Effector memory CD4-positive, alpha-beta T cell (primary cell): ENCODE measurements around the gene DCDC2B.

Experiments
- DNase-seq, 3 donors: peaks; one replicate each; pipeline ENCODE4 v3.0.0-alpha.2; 2020
- H3K27ac ChIP-seq: 2 replicates; pipeline ENCODE4 v1.7.0; 2013; ENCODE audit warnings: mild to moderate bottlenecking, low read length, moderate library complexity; ENCODE audit not compliant: insufficient read depth, poor library complexity, severe bottlenecking
- H3K27me3 ChIP-seq: replicated peaks from 2 replicates; pipeline ENCODE4 v1.7.0; 2013; ENCODE audit warnings: mild to moderate bottlenecking, low read length; ENCODE audit not compliant: insufficient read depth, control insufficient read depth, poor library complexity, severe bottlenecking
- H3K36me3 ChIP-seq: 2 replicates; pipeline ENCODE4 v1.7.0; 2013; ENCODE audit warnings: mild to moderate bottlenecking, low read length, moderate library complexity; ENCODE audit not compliant: control insufficient read depth, insufficient read depth
- H3K4me1 ChIP-seq: 2 replicates; pipeline ENCODE4 v1.7.0; 2013; ENCODE audit warnings: low read length, mild to moderate bottlenecking; ENCODE audit not compliant: control insufficient read depth, insufficient read depth, poor library complexity, severe bottlenecking
- H3K4me3 ChIP-seq: 2 replicates; pipeline ENCODE4 v1.7.0; 2013; ENCODE audit warnings: low read length, low read depth, mild to moderate bottlenecking; ENCODE audit not compliant: insufficient read depth, poor library complexity, severe bottlenecking
- H3K9me3 ChIP-seq: 2 replicates; pipeline ENCODE4 v1.7.0; 2013; ENCODE audit warnings: mild to moderate bottlenecking, low read length, moderate library complexity; ENCODE audit not compliant: control insufficient read depth

DCDC2B gene

DNA sequence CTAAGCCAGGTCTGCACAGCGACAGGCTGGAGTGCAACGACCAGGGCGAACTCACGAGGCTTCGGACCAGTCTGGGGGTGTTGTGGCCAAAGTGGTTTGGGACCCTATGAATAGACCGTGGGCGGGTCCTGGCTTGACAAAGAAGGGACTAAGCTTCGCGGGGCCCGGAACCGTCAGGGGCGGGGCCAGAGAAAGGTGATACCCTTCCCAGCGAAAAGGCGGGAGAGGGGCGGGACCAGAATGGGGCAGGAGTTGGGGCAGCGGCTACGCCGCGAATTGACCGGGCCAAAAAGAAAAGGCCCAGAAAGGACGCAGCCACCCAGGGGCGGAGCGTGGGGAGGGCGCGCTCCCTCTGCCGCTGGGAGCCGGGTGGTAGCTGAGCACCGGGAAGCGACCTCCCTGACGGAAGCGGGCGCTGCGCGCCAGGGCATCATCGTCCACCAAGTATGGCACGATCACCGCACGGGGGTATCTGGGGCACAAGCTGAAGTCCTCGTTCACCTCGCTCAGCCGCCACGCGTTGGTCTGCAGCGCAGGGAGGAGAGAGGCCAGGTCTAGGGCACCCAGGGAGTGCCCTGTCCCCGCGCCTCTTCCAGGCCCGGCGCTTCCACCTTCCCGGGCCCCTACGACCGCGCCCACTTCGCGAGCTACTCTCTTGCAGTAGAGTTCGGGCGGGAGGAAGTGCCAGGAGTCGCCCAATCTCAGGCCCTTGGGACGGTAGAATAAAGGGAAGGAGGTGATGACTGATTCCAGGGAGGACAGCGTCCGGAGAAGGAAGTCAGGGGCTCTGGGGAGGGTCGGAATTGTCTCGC lies 31.5 kb downstream of the DCDC2B start:
- H3K36me3 ChIP-seq, result no peaks in the 10 kb centered on the region
- H3K4me3 ChIP-seq, result peak overlapping the region; percentile 80
- DNase-seq, result peak; percentile 34 to 56 (median 46)
- H3K9me3 ChIP-seq, result no peaks in the 10 kb centered on the region
- no peaks in the 10 kb centered on the region for H3K27me3 ChIP-seq
- peak overlapping the region; percentile 30 for H3K27ac ChIP-seq
- peaks cover 14% of the 10 kb centered on the region for H3K4me1 ChIP-seq

DNA sequence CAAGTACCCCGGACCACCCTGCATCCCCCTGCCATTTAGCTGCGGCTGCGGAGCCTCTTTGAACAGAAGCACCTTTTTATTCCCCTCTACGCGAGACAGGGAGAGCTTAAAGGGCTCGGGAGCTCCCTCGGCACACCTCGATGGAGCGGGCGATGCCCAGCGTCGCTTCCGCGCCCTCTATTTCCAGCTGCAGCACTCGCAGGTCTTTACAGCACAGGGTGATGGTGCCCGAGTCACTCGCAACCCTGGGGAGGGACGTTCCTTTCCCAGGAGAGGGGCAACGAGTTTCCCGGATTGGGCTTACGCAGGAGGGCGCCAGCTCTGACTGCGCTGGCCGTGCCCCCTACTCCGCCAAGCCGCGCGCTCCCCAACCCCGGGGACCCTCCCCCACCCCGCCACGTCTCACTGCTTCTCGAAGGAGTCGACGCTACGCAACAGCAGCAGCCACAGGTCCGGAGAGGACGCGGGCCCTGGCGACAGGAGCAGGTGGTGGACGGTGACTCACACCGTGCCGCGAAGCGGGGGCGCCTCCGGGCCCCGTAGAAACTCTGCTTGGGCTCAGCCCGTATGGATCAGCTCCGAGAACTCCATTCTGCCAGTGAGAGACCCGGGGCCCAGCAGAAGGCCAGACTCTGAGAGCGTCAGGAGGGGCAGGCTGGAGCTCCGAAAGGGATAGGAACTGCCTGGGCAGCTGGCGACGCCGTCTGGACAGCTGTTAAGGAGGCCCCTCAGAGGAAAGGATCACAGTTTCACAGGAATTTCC lies 32.3 kb downstream of the DCDC2B start:
- Histone ChIP-seq H3K27ac (peak overlapping the region; percentile 30), H3K4me1 (peaks cover 14% of the 10 kb centered on the region), H3K27me3 (no peaks in the 10 kb centered on the region), H3K4me3 (peak overlapping the region; percentile 80), H3K9me3 (no peaks in the 10 kb centered on the region), H3K36me3 (no peaks in the 10 kb centered on the region)
- no peak for DNase-seq

DNA sequence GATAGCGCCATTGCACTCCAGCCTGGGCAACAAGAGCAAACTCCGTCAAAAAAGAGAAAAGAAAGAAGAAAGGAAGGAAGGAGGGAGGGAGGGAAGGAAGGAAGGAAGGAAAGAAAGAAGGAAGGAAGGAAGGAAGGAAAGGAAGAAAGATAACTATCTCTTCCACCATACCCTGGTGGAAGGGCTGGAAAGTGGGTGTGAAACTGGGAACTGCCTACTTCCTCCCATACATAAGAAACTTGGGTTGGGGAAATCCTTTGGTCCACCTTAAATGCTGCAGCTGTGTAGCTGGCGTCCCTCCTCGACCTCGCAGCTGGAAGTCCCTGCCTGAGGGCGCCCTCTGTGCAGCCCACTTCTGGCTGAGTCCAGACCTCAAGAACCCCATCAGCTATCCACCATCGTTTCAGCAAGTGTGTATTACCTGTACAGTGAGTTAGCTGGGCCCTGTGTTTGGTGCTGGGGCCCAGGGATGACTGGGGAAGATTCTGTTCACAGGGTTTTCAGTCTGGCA lies 33.5 kb downstream of the DCDC2B start:
- no peak overlapping the region for H3K4me3 ChIP-seq
- H3K4me1 ChIP-seq, result peaks cover 20% of the 10 kb centered on the region
- H3K9me3 ChIP-seq, result no peaks in the 10 kb centered on the region
- no peak overlapping the region for H3K27ac ChIP-seq
- H3K36me3 ChIP-seq, result no peaks in the 10 kb centered on the region
- no peaks in the 10 kb centered on the region for H3K27me3 ChIP-seq
- DNase-seq, result no peak

DNA sequence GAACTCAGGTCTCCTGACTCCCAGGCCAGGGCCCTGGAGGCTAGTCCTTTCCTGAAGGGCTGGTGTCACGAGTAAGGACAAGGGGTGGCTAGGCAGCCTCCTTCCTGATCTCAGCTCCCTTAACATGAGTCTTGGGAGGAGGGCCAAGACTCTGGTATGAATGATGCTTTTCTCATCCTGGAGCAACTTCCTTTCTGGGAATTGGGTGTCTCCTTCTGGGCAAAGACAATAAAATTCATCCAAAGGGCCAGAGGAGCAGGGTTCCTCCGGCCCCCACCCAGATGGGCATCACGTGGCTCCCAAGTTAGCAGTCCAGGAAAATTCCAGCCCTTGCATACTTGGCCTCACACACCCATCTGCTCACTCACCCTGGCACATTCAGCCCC lies 38.0 kb downstream of the DCDC2B start, which contains the start of gene FAM167B:
Gene FAM167B, plus strand, starts transcription at position 335 of the 386 bp plus-strand sequence. CDS start 200 bp downstream, outside the sequence.
- peak within 1 kb of the TSS; percentile 92 for H3K27ac ChIP-seq
- peaks cover 41% of the 10 kb centered on the region for H3K4me1 ChIP-seq
- DNase-seq, result no peak
- H3K27me3 ChIP-seq, result no peaks in the 10 kb centered on the region
- peak within 1 kb of the TSS; percentile 45 for H3K4me3 ChIP-seq
- H3K36me3 ChIP-seq, result no peaks in the 10 kb centered on the region
- no peaks in the 10 kb centered on the region for H3K9me3 ChIP-seq

DNA sequence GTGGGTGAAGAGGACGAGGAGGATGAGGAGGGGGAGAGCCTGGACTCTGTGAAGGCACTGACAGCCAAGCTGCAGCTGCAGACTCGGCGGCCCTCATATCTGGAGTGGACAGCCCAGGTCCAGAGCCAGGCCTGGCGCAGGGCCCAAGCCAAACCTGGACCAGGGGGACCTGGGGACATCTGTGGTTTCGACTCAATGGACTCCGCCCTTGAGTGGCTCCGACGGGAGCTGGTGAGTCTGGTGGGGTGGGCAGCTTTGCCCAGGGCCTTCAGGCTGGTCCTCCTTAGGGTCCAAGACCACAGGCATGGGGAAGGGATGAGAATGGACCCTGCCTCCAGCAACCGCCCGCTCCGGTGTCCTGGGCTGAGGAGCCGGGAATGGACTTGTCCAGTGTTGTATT lies 38.6 kb downstream of the DCDC2B start:
- H3K4me1 ChIP-seq, result peaks cover 41% of the 10 kb centered on the region
- peak overlapping the region; percentile 92 for H3K27ac ChIP-seq
- no peak for DNase-seq
- H3K27me3 ChIP-seq, result no peaks in the 10 kb centered on the region
- no peaks in the 10 kb centered on the region for H3K9me3 ChIP-seq
- H3K4me3 ChIP-seq, result no peak overlapping the region
- H3K36me3 ChIP-seq, result no peaks in the 10 kb centered on the region

DNA sequence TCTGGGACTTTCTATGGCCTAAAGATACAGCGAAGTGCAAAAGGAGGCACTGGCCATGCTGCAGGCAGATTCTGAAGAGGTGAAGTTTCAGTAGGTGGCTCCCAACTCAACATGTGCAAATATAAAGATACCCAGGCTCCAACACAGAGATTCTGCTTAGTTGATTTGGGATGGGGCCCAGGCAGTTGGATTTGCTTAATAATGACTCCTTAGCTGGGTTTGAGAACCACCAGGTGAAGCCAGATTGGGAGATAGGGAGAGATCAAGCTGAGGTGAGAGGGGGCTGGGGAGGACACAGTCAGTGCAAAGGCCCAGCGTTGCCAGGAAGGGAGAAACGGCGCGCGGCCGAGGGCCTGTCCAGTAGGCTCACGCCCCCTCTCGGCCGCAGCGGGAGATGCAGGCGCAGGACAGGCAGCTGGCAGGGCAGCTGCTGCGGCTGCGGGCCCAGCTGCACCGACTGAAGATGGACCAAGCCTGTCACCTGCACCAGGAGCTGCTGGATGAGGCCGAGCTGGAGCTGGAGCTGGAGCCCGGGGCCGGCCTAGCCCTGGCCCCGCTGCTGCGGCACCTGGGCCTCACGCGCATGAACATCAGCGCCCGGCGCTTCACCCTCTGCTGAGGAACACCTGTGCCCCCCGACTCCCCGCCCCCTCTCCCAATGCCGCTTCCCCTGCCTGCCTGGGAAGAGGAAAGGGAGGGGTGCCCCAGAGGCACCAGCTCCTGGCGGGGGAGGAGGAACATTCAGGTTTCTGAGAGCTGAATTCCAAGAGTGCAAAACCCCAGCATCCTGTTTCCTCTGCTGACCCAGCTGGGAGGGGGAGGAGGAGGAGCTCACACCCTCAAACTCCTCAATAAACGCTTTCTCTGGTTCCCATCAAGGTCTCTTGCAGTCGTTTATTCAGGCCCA lies 39.3 kb downstream of the DCDC2B start:
- no peaks in the 10 kb centered on the region for H3K36me3 ChIP-seq
- peak overlapping the region; percentile 45 for H3K4me3 ChIP-seq
- peaks cover 42% of the 10 kb centered on the region for H3K4me1 ChIP-seq
- H3K9me3 ChIP-seq, result no peaks in the 10 kb centered on the region
- peak overlapping the region; percentile 92 for H3K27ac ChIP-seq
- no peaks in the 10 kb centered on the region for H3K27me3 ChIP-seq
- DNase-seq, result peak; percentile 48 to 74 (median 57)

DNA sequence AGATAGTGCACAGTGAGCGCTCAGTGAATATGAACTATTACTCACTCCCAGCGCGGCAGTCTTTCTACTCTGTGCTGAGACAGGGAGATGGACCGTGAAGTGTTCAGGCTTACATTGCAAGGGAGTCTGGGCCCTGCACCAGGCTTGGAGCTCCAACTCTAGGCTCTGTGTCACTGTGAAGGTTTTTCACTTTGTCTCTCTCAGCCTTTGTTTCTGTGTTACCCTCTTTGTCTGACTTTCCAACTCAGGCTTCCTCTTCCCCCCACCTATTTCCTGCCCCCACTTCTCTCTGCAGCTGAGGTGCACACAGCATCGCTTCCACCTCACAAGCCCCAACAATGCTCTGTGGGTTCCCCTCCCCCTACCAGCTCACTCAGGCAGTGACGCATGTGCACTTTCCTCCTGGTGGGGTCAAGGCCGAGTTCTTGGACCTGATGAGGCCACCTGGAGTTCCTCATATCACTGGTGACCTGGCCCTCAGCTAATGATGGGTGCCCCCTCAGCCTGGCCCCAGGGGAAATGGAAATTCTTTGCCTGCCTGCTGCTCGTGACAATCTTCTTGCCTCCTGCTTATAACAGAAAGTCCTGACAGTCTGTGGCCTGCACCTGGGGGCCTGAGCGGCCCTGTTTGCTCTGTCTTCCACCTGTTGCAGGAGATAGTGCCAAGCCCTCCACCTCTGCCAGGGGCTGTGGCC lies 41.1 kb downstream of the DCDC2B start:
- peak overlapping the region; percentile 80 for H3K4me3 ChIP-seq
- peak; percentile 71 to 79 (median 73) for DNase-seq
- no peaks in the 10 kb centered on the region for H3K27me3 ChIP-seq
- H3K9me3 ChIP-seq, result no peaks in the 10 kb centered on the region
- peaks cover 51% of the 10 kb centered on the region for H3K4me1 ChIP-seq
- peak overlapping the region; percentile 92 for H3K27ac ChIP-seq
- no peaks in the 10 kb centered on the region for H3K36me3 ChIP-seq

DNA sequence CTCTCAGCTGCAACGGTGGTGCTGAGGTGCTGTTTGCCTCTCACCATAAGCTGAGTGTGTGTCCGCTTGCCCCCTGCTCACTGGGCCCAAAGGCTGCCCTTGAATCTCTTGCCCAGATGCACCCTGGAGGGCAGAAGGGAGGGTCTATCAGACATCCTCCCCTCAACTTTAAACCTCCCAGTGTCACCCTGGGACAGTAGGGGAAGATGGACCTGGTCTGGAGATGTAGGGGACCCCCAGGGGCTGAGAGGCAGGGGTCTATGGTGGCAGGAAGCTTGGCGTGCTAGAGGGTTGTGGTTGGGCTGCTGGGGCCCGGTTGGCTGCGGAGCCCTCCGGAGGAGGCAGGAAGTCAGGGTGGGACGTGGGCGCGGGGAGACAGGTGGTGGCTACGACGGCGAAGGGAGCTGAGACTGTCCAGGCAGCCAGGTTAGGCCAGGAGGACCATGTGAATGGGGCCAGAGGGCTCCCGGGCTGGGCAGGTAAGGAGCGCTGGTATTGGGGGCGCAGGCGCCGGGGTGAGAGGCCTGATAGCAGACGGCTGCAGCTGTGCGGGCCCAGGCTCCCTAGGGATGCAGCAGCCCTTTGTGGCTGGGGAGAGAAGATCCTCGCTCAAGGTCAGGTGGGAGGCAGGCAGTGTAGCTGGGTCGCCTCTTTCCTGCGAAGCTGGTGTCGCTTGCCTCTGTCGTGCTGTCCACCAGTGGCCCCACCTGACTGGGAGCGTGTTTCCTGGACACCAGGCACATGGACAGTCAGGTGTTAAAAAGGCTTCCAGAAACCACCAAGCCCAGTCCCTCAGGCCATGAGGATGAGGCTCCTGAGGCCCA lies 42.2 kb downstream of the DCDC2B start, which contains the start of gene LCK:
Gene LCK, plus strand, starts transcription at position 373 of the 824 bp plus-strand sequence. CDS start 23,065 bp downstream, outside the sequence.
- DNase-seq, result peak; percentile 33 to 42 (median 41)
- Histone ChIP-seq H3K4me1 (peaks cover 60% of the 10 kb centered on the region), H3K9me3 (no peaks in the 10 kb centered on the region), H3K27ac (peak within 1 kb of the TSS; percentile 92), H3K36me3 (no peaks in the 10 kb centered on the region), H3K4me3 (peak within 1 kb of the TSS; percentile 80), H3K27me3 (no peaks in the 10 kb centered on the region)
